Chondrocyte (in vitro differentiated cells): Measurements from ENCODE around the gene JAG1. TPM values are rescaled to one million over a fixed set of nuclear protein-coding genes. Genes with fewer than 3 reads are reported as not detected.

ENCODE experiments used
- DNase-seq: peaks from one replicate; pipeline ENCODE4 v3.0.0; 2021; ENCODE audit warnings: mixed read lengths, low spot score
- H3K27ac Mint-ChIP-seq: one replicate; pipeline ENCODE4 v1.8.0; 2021; ENCODE audit warnings: mild to moderate bottlenecking, moderate library complexity, mixed read lengths; ENCODE audit not compliant: unreplicated experiment
- H3K27me3 Mint-ChIP-seq: 2 replicates; pipeline ENCODE4 v1.8.0; 2021; ENCODE audit warnings: low read depth, mixed read lengths
- H3K36me3 Mint-ChIP-seq: 2 replicates; pipeline ENCODE4 v1.8.0; 2021; ENCODE audit warnings: low read depth, mixed read lengths
- H3K4me1 Mint-ChIP-seq: 2 replicates; pipeline ENCODE4 v1.8.0; 2021; ENCODE audit warnings: low read depth, mild to moderate bottlenecking, mixed read lengths
- H3K4me3 Mint-ChIP-seq: one replicate; pipeline ENCODE4 v1.8.0; 2021; ENCODE audit warnings: mild to moderate bottlenecking, moderate library complexity, mixed read lengths; ENCODE audit not compliant: unreplicated experiment
- H3K9me3 Mint-ChIP-seq: 2 replicates; pipeline ENCODE4 v1.8.0; 2021; ENCODE audit warnings: low read depth, mixed read lengths
- CTCF ChIP-seq: fragments of 200-600 bp; sonication (generic); IDR thresholded peaks from 2 replicates; pipeline ENCODE4 v1.5.0; 2021; ENCODE audit warnings: antibody characterized with exemption, mild to moderate bottlenecking, moderate library complexity
- total RNA-seq: library from RNA; stranded (reverse); gene quantifications from 3 replicates; pipeline ENCODE4 v1.2.1, GENCODE V29; 2021

JAG1 gene
- total RNA-seq, 1 donor from 2014 or later: 510 TPM

- peaks cover 6% of the 10 kb centered on the region for H3K36me3 Mint-ChIP-seq
- H3K27ac Mint-ChIP-seq: peak overlapping the region; percentile 98
- peaks cover 54% of the 10 kb centered on the region for H3K4me1 Mint-ChIP-seq
- no peak for TF ChIP-seq CTCF
- H3K27me3 Mint-ChIP-seq: no peaks in the 10 kb centered on the region
- H3K4me3 Mint-ChIP-seq: no peak overlapping the region
- DNase-seq: no peak
- peaks cover 2% of the 10 kb centered on the region for H3K9me3 Mint-ChIP-seq
Observed at GRCh38 chr20:10610251-10610650, 63.5 kb downstream of the JAG1 start.

- Mint-ChIP-seq H3K4me1 (peaks cover 58% of the 10 kb centered on the region), H3K4me3 (no peak overlapping the region), H3K36me3 (peaks cover 4% of the 10 kb centered on the region), H3K9me3 (peaks cover 2% of the 10 kb centered on the region), H3K27me3 (no peaks in the 10 kb centered on the region), H3K27ac (peak overlapping the region; percentile 98)
- TF ChIP-seq CTCF: no peak
- no peak for DNase-seq
Observed at GRCh38 chr20:10609770-10610169, 64.0 kb downstream of the JAG1 start.

GRCh38 chr20:10609276-10609675 lies 64.5 kb downstream of the JAG1 start:
- TF ChIP-seq CTCF: no peak
- H3K27ac Mint-ChIP-seq: peak overlapping the region; percentile 98

GRCh38 chr20:10605547-10606195 lies 68.1 kb downstream of the JAG1 start:
- H3K4me3 Mint-ChIP-seq: no peak overlapping the region

More at GRCh38 chr20:10609276-10609675, 64.5 kb downstream of the JAG1 start:
- peaks cover 2% of the 10 kb centered on the region for H3K9me3 Mint-ChIP-seq
- H3K27me3 Mint-ChIP-seq: no peaks in the 10 kb centered on the region
- DNase-seq: no peak
- H3K4me1 Mint-ChIP-seq: peaks cover 63% of the 10 kb centered on the region
- H3K36me3 Mint-ChIP-seq: peaks cover 4% of the 10 kb centered on the region
- no peak overlapping the region for H3K4me3 Mint-ChIP-seq

GRCh38 chr20:10604865-10605440 lies 68.8 kb downstream of the JAG1 start:
- peaks cover 79% of the 10 kb centered on the region for H3K4me1 Mint-ChIP-seq
- TF ChIP-seq CTCF: no peak
- peaks cover 3% of the 10 kb centered on the region for H3K36me3 Mint-ChIP-seq
- peaks cover 2% of the 10 kb centered on the region for H3K9me3 Mint-ChIP-seq
- no peak overlapping the region for H3K4me3 Mint-ChIP-seq
- DNase-seq: no peak
- H3K27me3 Mint-ChIP-seq: no peaks in the 10 kb centered on the region
- H3K27ac Mint-ChIP-seq: peak overlapping the region; percentile 96

More at GRCh38 chr20:10605547-10606195, 68.1 kb downstream of the JAG1 start:
- Mint-ChIP-seq H3K36me3 (peaks cover 3% of the 10 kb centered on the region), H3K27ac (peak overlapping the region; percentile 96), H3K27me3 (no peaks in the 10 kb centered on the region), H3K9me3 (peaks cover 2% of the 10 kb centered on the region), H3K4me1 (peaks cover 86% of the 10 kb centered on the region)
- no peak for DNase-seq
- no peak for TF ChIP-seq CTCF
